Activated CD8-positive, alpha-beta memory T cell treated with anti-CD3 and anti-CD28 coated beads, Interleukin-2, amount 50 U/mL, for 24 hours (primary cell): Measurements from ENCODE around the gene MZT2B.
"Not testable (repeated sequence)": the region's sequence is repeated elsewhere in the genome, so short reads cannot be mapped to it uniquely, and the experiment has no call there.

Experiments used
- DNase-seq: peaks from one replicate; pipeline ENCODE4 v3.0.0-alpha.2; 2020; ENCODE audit errors: extremely low read depth

Gene MZT2B

GRCh38 chr2:130181880-130182682, at the start of gene MZT2B:
Gene MZT2B, plus strand, starts transcription at chr2:130182262. Its CDS starts 21 bp downstream, at chr2:130182283.
- DNase-seq: peak; percentile 80

GRCh38 chr2:130135692-130136541, 46.1 kb upstream of the MZT2B start:
- no peak for DNase-seq

- DNase-seq: not testable (repeated sequence)
Measured at GRCh38 chr2:130136546-130136945, 45.5 kb upstream of the MZT2B start.

DNA sequence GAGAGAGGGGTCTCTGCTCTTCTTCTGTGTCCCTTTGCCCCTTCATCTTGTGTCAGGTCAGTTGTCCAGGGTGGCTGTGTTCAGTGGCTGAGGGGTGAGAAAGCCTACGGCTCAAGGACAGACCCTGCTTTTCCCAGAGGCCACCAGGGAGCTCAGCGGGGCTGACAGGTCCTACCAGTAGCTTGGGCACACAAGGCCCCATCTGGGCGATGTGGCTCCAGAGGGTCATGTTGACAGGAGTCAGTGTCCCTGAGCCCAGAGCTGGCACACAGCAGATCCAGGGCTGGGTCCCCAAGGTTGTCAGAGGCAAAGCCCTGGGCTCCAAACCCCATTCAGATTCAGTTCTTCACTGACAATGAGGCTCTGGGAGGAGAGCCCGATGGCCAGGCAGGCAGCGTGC, 44.9 kb upstream of the MZT2B start:
- DNase-seq: not testable (repeated sequence)

GRCh38 chr2:130138326-130138725, 43.7 kb upstream of the MZT2B start:
- not testable (repeated sequence) for DNase-seq

GRCh38 chr2:130138841-130139251, 43.2 kb upstream of the MZT2B start:
- not testable (repeated sequence) for DNase-seq

- DNase-seq: not testable (repeated sequence)
Measured at GRCh38 chr2:130139331-130140280, 42.5 kb upstream of the MZT2B start.

GRCh38 chr2:130140516-130140915, 41.5 kb upstream of the MZT2B start:
- DNase-seq: not testable (repeated sequence)

GRCh38 chr2:130141002-130141401, 41.1 kb upstream of the MZT2B start:
- not testable (repeated sequence) for DNase-seq

DNA sequence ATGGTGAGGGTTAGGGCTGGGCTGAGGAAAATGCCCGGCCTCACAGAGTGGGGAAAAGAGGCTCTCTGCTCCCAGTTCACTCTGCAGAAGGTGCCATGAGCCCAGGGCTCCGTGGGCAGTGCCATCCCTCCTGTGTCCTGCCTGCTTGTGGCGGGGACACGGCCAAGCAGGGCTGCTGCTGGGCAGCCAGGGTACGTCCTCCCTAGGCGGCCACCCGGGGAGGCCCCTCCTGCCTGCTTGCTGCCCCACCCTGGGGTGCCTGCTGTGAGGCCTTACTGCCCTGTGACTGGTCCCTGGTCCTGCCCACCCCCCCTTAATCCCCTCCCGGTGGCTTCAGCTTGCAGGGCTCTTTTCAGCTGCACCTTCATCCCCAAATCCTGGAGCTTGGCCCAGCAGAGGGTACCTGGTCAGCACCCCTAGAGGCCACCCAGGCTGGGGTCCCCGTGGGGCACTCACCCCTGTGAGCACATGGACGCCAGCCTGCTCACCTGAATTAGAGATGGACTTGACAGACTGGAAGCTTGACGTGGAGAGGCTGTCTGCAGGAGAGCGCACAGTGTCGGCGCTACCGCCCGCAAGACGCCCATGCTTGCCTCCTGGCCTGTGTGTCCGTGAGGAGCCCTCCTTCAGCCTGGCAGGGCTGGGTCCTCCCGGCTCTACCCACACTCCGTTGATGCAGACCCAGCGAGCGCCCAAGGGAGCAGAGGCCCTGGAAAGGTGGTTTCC, 40.3 kb upstream of the MZT2B start:
- DNase-seq: not testable (repeated sequence)

GRCh38 chr2:130142396-130143265, 39.4 kb upstream of the MZT2B start:
- DNase-seq: not testable (repeated sequence)

DNA sequence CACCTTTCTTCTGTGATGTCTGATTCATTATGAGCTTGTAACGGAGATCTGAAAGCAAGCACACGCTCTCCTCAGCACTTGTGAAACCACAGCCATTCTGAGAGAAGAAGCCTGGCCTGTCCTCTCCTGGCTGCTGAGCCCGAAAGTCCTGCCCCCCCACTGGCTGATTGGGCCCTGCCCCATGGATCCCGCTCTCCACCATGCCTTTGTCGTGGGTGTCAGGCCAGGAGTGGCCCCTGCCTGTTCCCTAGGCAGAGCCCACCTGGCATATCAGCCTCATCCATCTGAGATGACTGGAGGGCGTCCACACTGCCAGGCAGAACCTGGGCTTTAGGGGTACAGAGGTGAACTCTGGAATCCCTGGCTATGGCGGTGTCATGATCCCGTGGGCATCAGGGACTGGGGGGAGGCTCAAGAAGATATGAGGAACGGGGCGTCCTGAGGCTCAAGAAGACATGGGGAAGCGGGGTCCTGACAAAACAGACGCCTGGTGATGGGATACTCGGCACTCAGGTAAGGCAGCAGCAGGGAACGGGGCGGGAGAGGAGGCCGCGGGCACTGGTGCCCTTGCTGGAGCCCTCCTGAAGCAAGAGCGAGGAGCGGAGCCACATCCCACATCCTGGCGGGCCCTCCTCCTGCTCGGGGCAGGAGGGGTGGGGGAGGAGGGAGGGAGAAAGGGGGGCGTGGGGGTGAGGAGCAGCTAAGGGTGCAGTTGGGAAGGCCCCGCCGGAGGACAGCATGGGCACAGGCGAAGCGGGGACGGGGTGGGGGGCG, 38.6 kb upstream of the MZT2B start:
- not testable (repeated sequence) for DNase-seq

- DNase-seq: not testable (repeated sequence)
Measured at GRCh38 chr2:130145006-130145414, 37.1 kb upstream of the MZT2B start, which contains the start of gene CCDC74B. Gene CCDC74B, minus strand, starts transcription at chr2:130145112. Its CDS starts 116 bp downstream, at chr2:130144996.

- not testable (repeated sequence) for DNase-seq
Measured at GRCh38 chr2:130148515-130148914, 33.5 kb upstream of the MZT2B start.

DNA sequence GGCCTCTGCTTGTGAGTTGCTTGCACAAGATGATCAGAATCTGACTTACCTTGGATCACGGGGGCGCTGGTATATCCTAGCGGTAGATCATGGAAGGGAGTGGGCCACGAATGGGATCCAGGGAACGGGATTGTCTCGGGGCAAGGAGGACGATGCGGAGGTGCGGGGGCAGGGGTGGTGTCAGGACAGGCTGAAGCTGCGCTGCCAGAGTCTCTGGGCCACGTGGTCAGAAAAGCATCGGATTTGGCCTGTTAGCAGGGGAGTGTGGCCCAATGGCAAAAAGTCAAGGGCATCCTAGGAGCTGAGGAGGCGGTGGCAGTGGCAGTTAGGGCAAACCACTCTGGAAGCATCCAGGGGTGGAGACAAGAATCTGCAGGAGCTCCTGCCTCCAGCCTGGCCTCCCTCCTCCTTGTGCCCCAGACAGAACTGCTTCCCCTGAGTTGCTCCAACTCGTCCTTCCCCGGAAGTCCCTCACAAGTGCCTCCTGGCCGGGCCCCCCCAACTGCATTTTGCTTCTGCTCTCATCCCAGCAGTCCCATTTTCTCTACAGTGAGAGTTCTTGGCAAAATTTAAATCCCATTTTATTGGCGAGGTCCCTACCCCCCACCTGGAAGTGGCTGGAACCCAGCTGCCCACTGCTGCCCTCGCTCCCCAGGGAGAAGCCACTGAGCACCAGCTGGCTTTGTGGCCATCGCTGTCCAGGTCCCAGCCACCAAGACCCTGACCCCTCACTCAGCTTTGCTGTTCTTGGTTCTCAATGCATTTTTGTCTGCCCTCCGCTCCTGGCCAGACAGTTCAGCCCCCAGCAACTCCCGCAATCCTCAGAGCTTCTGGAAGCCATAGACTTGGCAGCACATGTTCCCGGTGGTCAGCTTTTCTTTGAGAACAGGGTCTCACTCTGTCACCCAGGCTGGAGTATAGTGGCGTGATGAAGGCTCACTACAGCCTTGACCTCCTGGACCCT, 31.6 kb upstream of the MZT2B start:
- no peak for DNase-seq

- not testable (repeated sequence) for DNase-seq
Measured at GRCh38 chr2:130151145-130151512, 30.9 kb upstream of the MZT2B start.

DNA sequence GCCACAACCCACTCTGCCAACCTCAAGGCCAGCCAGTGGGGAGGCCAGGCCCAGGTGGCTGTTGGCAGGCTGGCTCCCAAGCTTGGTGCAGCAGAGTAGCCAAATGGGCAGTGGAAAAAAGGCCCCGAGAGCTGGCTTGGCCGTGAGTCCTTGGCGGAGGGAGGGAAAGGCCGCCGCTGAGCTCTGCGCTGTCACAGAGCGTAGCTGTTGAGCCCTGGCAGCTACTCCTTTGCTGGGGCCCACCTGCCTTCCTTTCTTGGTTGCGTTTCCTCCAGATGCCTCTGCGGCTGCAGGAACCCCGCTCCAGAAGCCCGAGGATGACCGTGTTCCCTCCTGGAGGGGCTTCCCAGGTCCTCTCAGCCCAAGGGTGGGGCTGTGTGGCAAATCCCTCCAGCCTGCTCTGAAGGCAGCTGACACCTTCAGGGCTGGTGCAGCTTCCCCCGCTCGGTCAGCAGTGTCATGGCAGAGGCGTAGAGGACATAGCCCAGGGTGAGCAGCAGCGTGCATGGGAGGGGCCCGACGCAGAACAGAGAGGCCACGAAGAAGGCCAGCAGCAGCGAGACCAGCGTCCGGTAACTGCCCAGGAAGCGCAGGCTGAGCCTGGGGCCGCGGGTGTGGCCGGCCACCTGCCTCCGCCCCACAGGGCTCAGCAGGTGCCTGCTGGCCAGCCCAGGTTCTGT, 29.8 kb upstream of the MZT2B start:
- not testable (repeated sequence) for DNase-seq
